HepG2 (cell line): ENCODE results near the gene PFDN1. TPM values are rescaled to one million over a fixed set of nuclear protein-coding genes. Genes with fewer than 3 reads are reported as not detected.

Source experiments
- ATM ChIP-seq: fragments of 450-650 bp; IDR thresholded peaks from 2 replicates; pipeline ENCODE4 v1.7.1; 2017; ENCODE audit warnings: mild to moderate bottlenecking, borderline replicate concordance
- CBX2 ChIP-seq, 2 experiments: fragments of 200-600 bp in 1 of 2; sonication (generic); formaldehyde crosslinking in 1 of 2; IDR thresholded peaks; 2 replicates each; pipeline versions ENCODE4 v1.7.0 to v1.8.1; 2018 to 2022; ENCODE audit warnings: low read depth in 2 of 2, low read length in 1 of 2, mild to moderate bottlenecking in 1 of 2, missing genetic modification reagents in 1 of 2
- HNRNPLL ChIP-seq: fragments of 200-400 bp; formaldehyde crosslinking; IDR thresholded peaks from 2 replicates; pipeline ENCODE4 v1.6.1; 2017; ENCODE audit warnings: mild to moderate bottlenecking, low read depth, low read length; ENCODE audit not compliant: poor library complexity, severe bottlenecking
- IRF2 ChIP-seq: IDR thresholded peaks from 2 replicates; pipeline ENCODE4 v1.6.1; 2018; ENCODE audit warnings: missing genetic modification reagents, missing compliant biosample characterization
- ISL2 ChIP-seq: sonication (generic); formaldehyde crosslinking; IDR thresholded peaks from 2 replicates; pipeline ENCODE4 v1.5.0; 2020; ENCODE audit warnings: missing genetic modification reagents
- KLF13 ChIP-seq: sonication (generic); formaldehyde crosslinking; IDR thresholded peaks from 2 replicates; pipeline ENCODE4 v1.4.0; 2020; ENCODE audit warnings: mild to moderate bottlenecking, missing genetic modification reagents
- MED1 ChIP-seq: sonication (generic); formaldehyde crosslinking; IDR thresholded peaks from 2 replicates; pipeline ENCODE4 v1.4.0; 2020; ENCODE audit warnings: missing genetic modification reagents
- MYC ChIP-seq: sonication (generic); formaldehyde crosslinking; IDR thresholded peaks from 2 replicates; pipeline ENCODE4 v1.9.0; 2021; ENCODE audit warnings: missing genetic modification reagents, borderline replicate concordance
- NCOA2 ChIP-seq: sonication (generic); formaldehyde crosslinking; IDR thresholded peaks from 2 replicates; pipeline ENCODE4 v1.8.0; 2022; ENCODE audit warnings: inconsistent platforms
- NFYB ChIP-seq: sonication (generic); formaldehyde crosslinking; IDR thresholded peaks from 2 replicates; pipeline ENCODE4 v1.4.0; 2020; ENCODE audit warnings: missing genetic modification reagents
- PAF1 ChIP-seq: IDR thresholded peaks from 2 replicates; pipeline ENCODE4 v1.6.1; 2016; ENCODE audit warnings: missing genetic modification reagents, missing compliant biosample characterization
- RAD51 ChIP-seq: fragments of 450-650 bp; IDR thresholded peaks from 2 replicates; pipeline ENCODE4 v1.6.1; 2016; ENCODE audit warnings: borderline replicate concordance
- TARDBP ChIP-seq: sonication (generic); formaldehyde crosslinking; IDR thresholded peaks from 2 replicates; pipeline ENCODE4 v1.8.0; 2022; ENCODE audit warnings: mild to moderate bottlenecking, missing genetic modification reagents
- TBX3 ChIP-seq: fragments of 450-650 bp; IDR thresholded peaks from 2 replicates; pipeline ENCODE4 v1.6.1; 2017; ENCODE audit warnings: antibody characterized with exemption, mild to moderate bottlenecking, inconsistent platforms, borderline replicate concordance
- ZFX ChIP-seq: sonication (generic); formaldehyde crosslinking; IDR thresholded peaks from 2 replicates; pipeline ENCODE4 v1.4.0; 2020; ENCODE audit warnings: mild to moderate bottlenecking, low read depth, missing genetic modification reagents, moderate library complexity
- ZNF746 ChIP-seq: sonication (generic); formaldehyde crosslinking; IDR thresholded peaks from 2 replicates; pipeline ENCODE4 v1.8.0; 2022; ENCODE audit warnings: mild to moderate bottlenecking, missing genetic modification reagents
- ZNF766 ChIP-seq: sonication (generic); formaldehyde crosslinking; IDR thresholded peaks from 2 replicates; pipeline ENCODE4 v1.5.0; 2020; ENCODE audit warnings: missing genetic modification reagents, borderline replicate concordance
- ZNF780A ChIP-seq: sonication (generic); formaldehyde crosslinking; IDR thresholded peaks from 2 replicates; pipeline ENCODE4 v1.8.0; 2022; ENCODE audit warnings: mild to moderate bottlenecking, missing genetic modification reagents, moderate library complexity
- polyA plus RNA-seq, 8 experiments: library from polyadenylated mRNA; depleted of rRNA in 3 of 8; stranded (reverse) in 7 of 8; unstranded in 1 of 8; fragments of >200 nt; fragmentation: Illumina TruSeq in 4 of 8; extraction: Trizol in 4 of 8; gene quantifications; 2 replicates each; pipeline versions ENCODE4 v1.2.1 to v1.2.3, GENCODE V29; 2011 to 2016; ENCODE audit warnings: low read depth in 4 of 8, missing spikeins in 1 of 8, mixed read lengths in 1 of 8; ENCODE audit not compliant: insufficient read depth in 1 of 8
- total RNA-seq, 5 experiments: library from RNA; depleted of rRNA; stranded (reverse); fragments of >200 nt; fragmentation: Illumina TruSeq; extraction: Trizol; gene quantifications; 2 replicates each; pipeline ENCODE4 v1.2.3, GENCODE V29; 2016; ENCODE audit warnings: low read depth in 1 of 5
- TF ChIP-seq, protein P1 (sequence below): sonication (generic); formaldehyde crosslinking; IDR thresholded peaks from 2 replicates; pipeline ENCODE4 v1.5.0; 2020; ENCODE audit warnings: missing genetic modification reagents
- TF ChIP-seq, protein P2 (sequence below): sonication (generic); formaldehyde crosslinking; IDR thresholded peaks from 2 replicates; pipeline ENCODE4 v1.4.0; 2020; ENCODE audit warnings: missing genetic modification reagents
- TF ChIP-seq, protein P3 (sequence below): sonication (generic); formaldehyde crosslinking; IDR thresholded peaks from 2 replicates; pipeline ENCODE4 v1.4.0; 2020; ENCODE audit warnings: missing genetic modification reagents
- TF ChIP-seq, protein P4 (sequence below): sonication (generic); formaldehyde crosslinking; IDR thresholded peaks from 2 replicates; pipeline ENCODE4 v1.4.0; 2020; ENCODE audit warnings: missing genetic modification reagents

Gene PFDN1
- total and polyA plus RNA-seq, 2 of the 13 experiments (the other 11 are each of a cell fraction or from before 2014, with no cell fraction given), result 67.2 to 70.8 TPM

DNA sequence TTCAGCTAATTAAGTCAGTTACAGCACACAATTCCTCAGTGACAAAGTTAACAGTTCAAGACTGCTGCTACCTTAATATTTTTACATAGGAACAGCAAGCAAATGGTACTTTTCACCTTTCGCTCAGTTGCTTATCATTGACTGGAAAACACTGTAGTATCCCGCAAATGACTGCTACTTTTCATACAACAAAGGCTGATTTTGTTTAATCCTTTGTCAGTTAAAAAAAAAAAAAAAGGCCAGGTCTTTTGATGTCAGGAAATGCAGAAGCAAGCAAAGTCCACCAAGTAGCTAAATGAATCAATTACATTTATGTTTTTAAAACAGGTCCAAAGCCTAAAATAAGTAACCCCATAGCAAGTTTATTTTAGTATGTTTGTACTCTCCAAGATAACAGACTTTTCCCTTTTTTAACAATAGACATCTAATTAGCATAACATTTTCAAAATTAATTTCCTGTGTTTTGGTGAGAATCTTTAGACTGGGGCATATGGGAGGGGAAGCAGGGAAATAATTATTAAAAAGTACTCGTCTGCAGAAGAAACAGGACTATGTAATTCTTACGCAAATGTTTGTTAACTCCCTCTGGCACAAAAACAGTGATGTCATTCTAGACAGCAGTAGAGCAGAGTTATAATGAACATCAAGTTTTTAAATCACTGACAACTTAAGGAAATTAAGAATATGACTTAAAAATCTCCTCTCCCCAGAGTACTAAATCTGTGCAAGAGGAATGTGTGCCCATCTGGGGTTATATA lies 9.6 kb downstream of the PFDN1 start (continued):
- TF ChIP-seq, protein P1, sequence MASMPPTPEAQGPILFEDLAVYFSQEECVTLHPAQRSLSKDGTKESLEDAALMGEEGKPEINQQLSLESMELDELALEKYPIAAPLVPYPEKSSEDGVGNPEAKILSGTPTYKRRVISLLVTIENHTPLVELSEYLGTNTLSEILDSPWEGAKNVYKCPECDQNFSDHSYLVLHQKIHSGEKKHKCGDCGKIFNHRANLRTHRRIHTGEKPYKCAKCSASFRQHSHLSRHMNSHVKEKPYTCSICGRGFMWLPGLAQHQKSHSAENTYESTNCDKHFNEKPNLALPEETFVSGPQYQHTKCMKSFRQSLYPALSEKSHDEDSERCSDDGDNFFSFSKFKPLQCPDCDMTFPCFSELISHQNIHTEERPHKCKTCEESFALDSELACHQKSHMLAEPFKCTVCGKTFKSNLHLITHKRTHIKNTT (CRISPR knock-in tag), result no peak
- TF ChIP-seq PAF1 (CRISPR knock-in tag) (no peak), TBX3 (no peak), RAD51 (no peak), HNRNPLL (no peak), ZFX (CRISPR knock-in tag) (no peak), CBX2 (IDR thresholded peaks at IDR 0.05; ENCODE audit: low read depth, low read length) (no peak), CBX2 (CRISPR knock-in tag; IDR thresholded peaks at IDR 0.05; ENCODE audit: low read depth) (no peak), ZNF746 (CRISPR knock-in tag) (no peak), KLF13 (CRISPR knock-in tag) (no peak), ISL2 (CRISPR knock-in tag) (peak; percentile 46; the same call in 1 of the 2 replicates), NCOA2 (peak; percentile 66), ATM (no peak), MED1 (peak; percentile 21; the same call in 1 of the 2 replicates), NFYB (CRISPR knock-in tag) (no peak), ZNF780A (CRISPR knock-in tag) (no peak), IRF2 (CRISPR knock-in tag) (0 out of 2 replicates have a peak, but pooled peaks have one; percentile 20), ZNF766 (CRISPR knock-in tag) (no peak), MYC (CRISPR knock-in tag) (no peak), TARDBP (CRISPR knock-in tag) (0 out of 2 replicates have a peak, but pooled peaks have one; percentile 32)
- TF ChIP-seq, protein P2, sequence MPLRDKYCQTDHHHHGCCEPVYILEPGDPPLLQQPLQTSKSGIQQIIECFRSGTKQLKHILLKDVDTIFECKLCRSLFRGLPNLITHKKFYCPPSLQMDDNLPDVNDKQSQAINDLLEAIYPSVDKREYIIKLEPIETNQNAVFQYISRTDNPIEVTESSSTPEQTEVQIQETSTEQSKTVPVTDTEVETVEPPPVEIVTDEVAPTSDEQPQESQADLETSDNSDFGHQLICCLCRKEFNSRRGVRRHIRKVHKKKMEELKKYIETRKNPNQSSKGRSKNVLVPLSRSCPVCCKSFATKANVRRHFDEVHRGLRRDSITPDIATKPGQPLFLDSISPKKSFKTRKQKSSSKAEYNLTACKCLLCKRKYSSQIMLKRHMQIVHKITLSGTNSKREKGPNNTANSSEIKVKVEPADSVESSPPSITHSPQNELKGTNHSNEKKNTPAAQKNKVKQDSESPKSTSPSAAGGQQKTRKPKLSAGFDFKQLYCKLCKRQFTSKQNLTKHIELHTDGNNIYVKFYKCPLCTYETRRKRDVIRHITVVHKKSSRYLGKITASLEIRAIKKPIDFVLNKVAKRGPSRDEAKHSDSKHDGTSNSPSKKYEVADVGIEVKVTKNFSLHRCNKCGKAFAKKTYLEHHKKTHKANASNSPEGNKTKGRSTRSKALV (CRISPR knock-in tag), result no peak
- TF ChIP-seq, protein P3, sequence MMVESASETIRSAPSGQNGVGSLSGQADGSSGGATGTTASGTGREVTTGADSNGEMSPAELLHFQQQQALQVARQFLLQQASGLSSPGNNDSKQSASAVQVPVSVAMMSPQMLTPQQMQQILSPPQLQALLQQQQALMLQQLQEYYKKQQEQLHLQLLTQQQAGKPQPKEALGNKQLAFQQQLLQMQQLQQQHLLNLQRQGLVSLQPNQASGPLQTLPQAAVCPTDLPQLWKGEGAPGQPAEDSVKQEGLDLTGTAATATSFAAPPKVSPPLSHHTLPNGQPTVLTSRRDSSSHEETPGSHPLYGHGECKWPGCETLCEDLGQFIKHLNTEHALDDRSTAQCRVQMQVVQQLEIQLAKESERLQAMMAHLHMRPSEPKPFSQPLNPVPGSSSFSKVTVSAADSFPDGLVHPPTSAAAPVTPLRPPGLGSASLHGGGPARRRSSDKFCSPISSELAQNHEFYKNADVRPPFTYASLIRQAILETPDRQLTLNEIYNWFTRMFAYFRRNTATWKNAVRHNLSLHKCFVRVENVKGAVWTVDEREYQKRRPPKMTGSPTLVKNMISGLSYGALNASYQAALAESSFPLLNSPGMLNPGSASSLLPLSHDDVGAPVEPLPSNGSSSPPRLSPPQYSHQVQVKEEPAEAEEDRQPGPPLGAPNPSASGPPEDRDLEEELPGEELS, result peak; percentile 64
- TF ChIP-seq, protein P4, sequence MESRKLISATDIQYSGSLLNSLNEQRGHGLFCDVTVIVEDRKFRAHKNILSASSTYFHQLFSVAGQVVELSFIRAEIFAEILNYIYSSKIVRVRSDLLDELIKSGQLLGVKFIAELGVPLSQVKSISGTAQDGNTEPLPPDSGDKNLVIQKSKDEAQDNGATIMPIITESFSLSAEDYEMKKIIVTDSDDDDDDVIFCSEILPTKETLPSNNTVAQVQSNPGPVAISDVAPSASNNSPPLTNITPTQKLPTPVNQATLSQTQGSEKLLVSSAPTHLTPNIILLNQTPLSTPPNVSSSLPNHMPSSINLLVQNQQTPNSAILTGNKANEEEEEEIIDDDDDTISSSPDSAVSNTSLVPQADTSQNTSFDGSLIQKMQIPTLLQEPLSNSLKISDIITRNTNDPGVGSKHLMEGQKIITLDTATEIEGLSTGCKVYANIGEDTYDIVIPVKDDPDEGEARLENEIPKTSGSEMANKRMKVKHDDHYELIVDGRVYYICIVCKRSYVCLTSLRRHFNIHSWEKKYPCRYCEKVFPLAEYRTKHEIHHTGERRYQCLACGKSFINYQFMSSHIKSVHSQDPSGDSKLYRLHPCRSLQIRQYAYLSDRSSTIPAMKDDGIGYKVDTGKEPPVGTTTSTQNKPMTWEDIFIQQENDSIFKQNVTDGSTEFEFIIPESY (CRISPR knock-in tag), result no peak
